Measurements from ENCODE around the gene VPS26A. TPM values are rescaled to one million over a fixed set of nuclear protein-coding genes. Genes with fewer than 3 reads are reported as not detected.

Gene VPS26A
- total and polyA plus RNA-seq, 2 donors (not counting 1 experiment from before 2014, with no cell fraction given) = 44.1 to 57.1 TPM

- no peak overlapping the region for H3K27ac ChIP-seq (ENCODE audit: insufficient read depth, low read length)
- H2AFZ ChIP-seq (ENCODE audit: low read length) = no peak overlapping the region
- H4K20me1 ChIP-seq (ENCODE audit: control insufficient read depth, extremely low read depth, insufficient read depth, low read length) = no peaks in the 10 kb centered on the region
- H3K9ac ChIP-seq (ENCODE audit: insufficient read depth, low read length) = no peak overlapping the region
- H3K9me3 ChIP-seq (ENCODE audit: control insufficient read depth, insufficient read depth, low read depth, low read length) = no peaks in the 10 kb centered on the region
- no peak overlapping the region for H3K4me2 ChIP-seq (ENCODE audit: extremely low read depth, insufficient read depth, low read length)
- DNase-seq (ENCODE audit: low read depth in 2 of 2) = no peak
- no peaks in the 10 kb centered on the region for H3K36me3 ChIP-seq (ENCODE audit: control insufficient read depth, insufficient read depth, low read length)
- TF ChIP-seq EZH2 (IDR thresholded peaks at IDR 0.05; ENCODE audit: low read length, missing control alignments) (no peak), CTCF (conservative IDR thresholded peaks at IDR 0.05 in 1 of 2, IDR thresholded peaks at IDR 0.05 in 1 of 2; ENCODE audit: low read depth in 1 of 2, low read length in 2 of 2) (no peak)
- H3K4me1 ChIP-seq (ENCODE audit: control insufficient read depth, extremely low read depth, insufficient read depth, low read length) = no peaks in the 10 kb centered on the region
- no peak overlapping the region for H3K4me3 ChIP-seq (replicated peaks in 1 of 4; ENCODE audit: control extremely low read depth in 1 of 4, insufficient read depth in 1 of 4, low read depth in 3 of 4, low read length in 4 of 4)
- no peaks in the 10 kb centered on the region for H3K27me3 ChIP-seq (ENCODE audit: control insufficient read depth, insufficient read depth, low read length)
- H3K79me2 ChIP-seq (ENCODE audit: control insufficient read depth, insufficient read depth, low read length) = no peaks in the 10 kb centered on the region
Observed at GRCh38 chr10:69102440-69102839, 21.5 kb upstream of the VPS26A start.

GRCh38 chr10:69103784-69104183, 20.2 kb upstream of the VPS26A start:
- Histone ChIP-seq H3K9me3 (ENCODE audit: control insufficient read depth, insufficient read depth, low read depth, low read length) (no peaks in the 10 kb centered on the region), H3K4me1 (ENCODE audit: control insufficient read depth, extremely low read depth, insufficient read depth, low read length) (no peaks in the 10 kb centered on the region), H3K4me3 (replicated peaks in 1 of 4; ENCODE audit: control extremely low read depth in 1 of 4, insufficient read depth in 1 of 4, low read depth in 3 of 4, low read length in 4 of 4) (no peak overlapping the region), H3K27me3 (ENCODE audit: control insufficient read depth, insufficient read depth, low read length) (no peaks in the 10 kb centered on the region), H3K9ac (ENCODE audit: insufficient read depth, low read length) (no peak overlapping the region), H3K36me3 (ENCODE audit: control insufficient read depth, insufficient read depth, low read length) (no peaks in the 10 kb centered on the region), H2AFZ (ENCODE audit: low read length) (no peak overlapping the region), H4K20me1 (ENCODE audit: control insufficient read depth, extremely low read depth, insufficient read depth, low read length) (no peaks in the 10 kb centered on the region), H3K27ac (ENCODE audit: insufficient read depth, low read length) (no peak overlapping the region), H3K79me2 (ENCODE audit: control insufficient read depth, insufficient read depth, low read length) (no peaks in the 10 kb centered on the region), H3K4me2 (ENCODE audit: extremely low read depth, insufficient read depth, low read length) (no peak overlapping the region)
- TF ChIP-seq EZH2 (IDR thresholded peaks at IDR 0.05; ENCODE audit: low read length, missing control alignments) = no peak
- TF ChIP-seq CTCF (conservative IDR thresholded peaks at IDR 0.05 in 1 of 2, IDR thresholded peaks at IDR 0.05 in 1 of 2; ENCODE audit: low read depth in 1 of 2, low read length in 2 of 2) = no peak
- DNase-seq (ENCODE audit: low read depth in 2 of 2) = no peak

- no peak for DNase-seq (ENCODE audit: low read depth in 2 of 2)
- no peaks in the 10 kb centered on the region for H3K9me3 ChIP-seq (ENCODE audit: control insufficient read depth, insufficient read depth, low read depth, low read length)
- no peak overlapping the region for H3K27ac ChIP-seq (ENCODE audit: insufficient read depth, low read length)
- H3K4me2 ChIP-seq (ENCODE audit: extremely low read depth, insufficient read depth, low read length) = no peak overlapping the region
- H3K27me3 ChIP-seq (ENCODE audit: control insufficient read depth, insufficient read depth, low read length) = peaks cover under 1% of the 10 kb centered on the region
- H3K4me1 ChIP-seq (ENCODE audit: control insufficient read depth, extremely low read depth, insufficient read depth, low read length) = no peaks in the 10 kb centered on the region
- no peaks in the 10 kb centered on the region for H3K36me3 ChIP-seq (ENCODE audit: control insufficient read depth, insufficient read depth, low read length)
- H4K20me1 ChIP-seq (ENCODE audit: control insufficient read depth, extremely low read depth, insufficient read depth, low read length) = no peaks in the 10 kb centered on the region
- no peak overlapping the region for H3K9ac ChIP-seq (ENCODE audit: insufficient read depth, low read length)
- no peaks in the 10 kb centered on the region for H3K79me2 ChIP-seq (ENCODE audit: control insufficient read depth, insufficient read depth, low read length)
- H3K4me3 ChIP-seq (replicated peaks in 1 of 4; ENCODE audit: control extremely low read depth in 1 of 4, insufficient read depth in 1 of 4, low read depth in 3 of 4, low read length in 4 of 4) = no peak overlapping the region
- H2AFZ ChIP-seq (ENCODE audit: low read length) = no peak overlapping the region
- no peak for TF ChIP-seq CTCF (conservative IDR thresholded peaks at IDR 0.05 in 1 of 2, IDR thresholded peaks at IDR 0.05 in 1 of 2; ENCODE audit: low read depth in 1 of 2, low read length in 2 of 2)
- no peak for TF ChIP-seq EZH2 (IDR thresholded peaks at IDR 0.05; ENCODE audit: low read length, missing control alignments)
Observed at GRCh38 chr10:69104994-69105790, 18.8 kb upstream of the VPS26A start.

Data from fibroblast of lung (primary cell).